T1000 (cell line): ENCODE measurements around the gene MARK4.
"Not testable (repeated sequence)": the region's sequence is repeated elsewhere in the genome, so short reads cannot be mapped to it uniquely, and the experiment has no call there.

Experiments
- DNase-seq: peaks from one replicate; lab custom pipeline; 2025; ENCODE audit warnings: mixed read lengths; lab: John Stamatoyannopoulos, UW

MARK4 gene

DNA sequence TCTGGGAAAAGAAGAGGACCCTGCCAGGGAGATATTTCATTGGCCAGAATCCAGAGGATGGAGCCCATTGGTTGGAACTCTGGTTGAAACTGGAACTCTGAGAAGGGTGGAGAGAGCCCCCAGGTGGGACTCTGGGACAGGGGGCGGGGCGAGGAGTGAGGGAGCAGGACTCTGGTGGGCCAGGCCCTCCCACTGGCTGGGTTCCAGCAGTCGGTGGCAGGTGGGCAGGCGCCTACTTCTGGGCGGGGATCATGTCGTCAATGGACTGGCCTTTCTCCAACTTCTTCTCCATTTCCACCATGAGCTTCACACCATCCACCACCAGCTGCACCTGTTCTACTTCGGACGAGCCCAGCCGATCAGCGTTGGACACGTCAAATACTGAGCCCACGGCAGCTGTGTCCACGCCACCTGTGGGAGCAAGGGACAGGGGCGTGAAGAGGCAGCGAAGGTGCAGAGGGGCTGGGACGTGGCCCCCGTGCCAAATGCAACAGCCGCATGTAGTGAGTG, 55.5 kb downstream of the MARK4 start:
- no peak for DNase-seq

DNA sequence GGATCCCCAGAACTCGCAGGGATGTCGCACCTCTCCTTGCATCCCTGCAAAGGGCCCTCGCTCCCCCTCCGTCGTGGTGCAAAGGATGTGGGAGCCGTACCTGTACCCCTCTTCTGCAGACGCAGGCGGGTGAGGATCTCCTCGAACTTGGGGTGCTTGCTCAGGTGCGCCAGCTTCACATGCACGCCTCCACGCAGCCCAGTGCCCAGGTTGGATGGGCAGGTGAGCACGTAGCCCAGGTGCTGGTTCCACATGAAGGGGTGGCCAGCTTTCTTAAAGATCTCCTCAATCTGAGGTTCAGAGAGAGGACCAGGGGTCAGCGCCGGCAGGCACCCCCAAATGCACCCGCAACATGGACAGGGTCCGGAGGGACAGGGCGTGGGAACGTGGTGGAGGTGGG, 56.3 kb downstream of the MARK4 start:
- no peak for DNase-seq

- DNase-seq: not testable (repeated sequence)
Measured at GRCh38 chr19:45309322-45309721, 58.3 kb downstream of the MARK4 start.

DNA sequence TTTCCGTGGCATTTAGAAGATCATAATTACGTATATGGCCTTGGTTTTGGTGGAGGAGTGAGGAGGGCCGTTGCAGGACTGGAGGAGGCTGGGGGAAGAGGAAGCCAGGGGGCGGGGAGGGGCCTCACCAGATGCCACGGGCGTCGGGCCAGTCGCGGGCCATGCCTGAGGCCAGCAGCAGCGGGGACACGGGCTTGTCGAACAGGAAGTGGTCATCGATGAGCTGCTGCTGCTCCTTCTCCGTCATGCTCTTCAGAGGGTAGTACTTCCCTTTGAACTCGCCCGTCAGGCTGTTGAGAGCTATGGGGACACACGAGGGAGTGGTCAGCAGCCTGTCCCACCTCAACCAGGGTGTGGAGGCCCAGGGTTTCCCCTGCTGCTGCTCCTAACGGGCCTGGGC, 60.5 kb downstream of the MARK4 start:
- DNase-seq: no peak

- DNase-seq: not testable (repeated sequence)
Measured at GRCh38 chr19:45312285-45312684, 61.2 kb downstream of the MARK4 start.

- no peak for DNase-seq
Measured at GRCh38 chr19:45314708-45315245, 63.7 kb downstream of the MARK4 start.

DNA sequence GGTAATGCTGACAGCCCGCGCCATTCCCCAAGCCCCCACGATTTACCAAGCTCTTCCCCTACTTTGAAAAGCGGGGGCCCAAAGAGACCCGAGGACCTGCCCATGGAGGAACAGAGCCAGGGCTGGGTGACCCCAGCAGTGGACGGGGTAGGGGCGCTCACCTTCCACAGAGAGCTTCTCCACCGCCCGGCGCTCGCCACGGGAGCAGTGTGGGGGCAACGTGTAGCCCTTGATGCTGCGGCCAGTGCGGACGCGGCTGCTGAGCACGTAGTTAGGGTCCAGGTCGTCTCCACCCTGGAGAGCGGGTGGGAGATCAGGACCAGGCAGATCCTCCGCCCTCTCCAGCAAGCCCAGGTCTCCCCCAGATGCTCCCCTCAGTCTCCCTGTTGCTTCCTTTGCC, 64.2 kb downstream of the MARK4 start:
- DNase-seq: no peak

GRCh38 chr19:45320997-45321775, 70.1 kb downstream of the MARK4 start:
- DNase-seq: no peak

- no peak for DNase-seq
Measured at GRCh38 chr19:45321848-45322247, 70.8 kb downstream of the MARK4 start.

GRCh38 chr19:45322311-45322710, 71.2 kb downstream of the MARK4 start:
- no peak for DNase-seq

DNA sequence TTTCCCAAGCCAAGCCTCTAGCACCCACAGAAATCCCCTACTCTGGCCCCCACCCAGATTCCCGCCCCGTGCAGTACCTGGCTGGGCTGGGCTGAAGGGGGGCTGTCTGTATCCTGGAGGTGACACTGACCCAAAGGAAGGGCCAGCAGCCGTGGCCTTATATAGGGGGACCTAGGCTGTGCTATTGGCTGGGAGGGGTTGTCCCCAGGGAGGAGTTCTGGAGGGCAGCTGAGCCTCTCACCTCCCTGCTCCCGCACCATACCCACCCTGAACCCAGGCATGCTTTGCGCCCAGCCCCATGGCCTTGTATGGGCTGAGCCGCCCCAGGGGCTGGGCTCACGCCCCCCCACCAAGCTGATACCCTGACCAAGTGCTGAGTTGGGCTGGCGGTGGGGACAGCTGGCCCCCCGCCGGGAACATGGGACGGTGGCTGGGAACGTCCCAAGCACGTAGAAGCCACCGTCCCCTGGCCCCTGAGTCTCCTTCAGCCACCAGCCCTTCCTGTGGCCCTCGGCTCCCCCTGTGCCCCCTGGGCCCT, 71.7 kb downstream of the MARK4 start, which contains the start of gene CKM:
Gene CKM (minus strand): TSS at position 132 of the 538 bp plus-strand sequence. CDS start 3,162 bp downstream, outside the sequence.
- no peak for DNase-seq

- no peak for DNase-seq
Measured at GRCh38 chr19:45323671-45324081, 72.6 kb downstream of the MARK4 start.

- no peak for DNase-seq
Measured at GRCh38 chr19:45324349-45324907, 73.4 kb downstream of the MARK4 start.

DNA sequence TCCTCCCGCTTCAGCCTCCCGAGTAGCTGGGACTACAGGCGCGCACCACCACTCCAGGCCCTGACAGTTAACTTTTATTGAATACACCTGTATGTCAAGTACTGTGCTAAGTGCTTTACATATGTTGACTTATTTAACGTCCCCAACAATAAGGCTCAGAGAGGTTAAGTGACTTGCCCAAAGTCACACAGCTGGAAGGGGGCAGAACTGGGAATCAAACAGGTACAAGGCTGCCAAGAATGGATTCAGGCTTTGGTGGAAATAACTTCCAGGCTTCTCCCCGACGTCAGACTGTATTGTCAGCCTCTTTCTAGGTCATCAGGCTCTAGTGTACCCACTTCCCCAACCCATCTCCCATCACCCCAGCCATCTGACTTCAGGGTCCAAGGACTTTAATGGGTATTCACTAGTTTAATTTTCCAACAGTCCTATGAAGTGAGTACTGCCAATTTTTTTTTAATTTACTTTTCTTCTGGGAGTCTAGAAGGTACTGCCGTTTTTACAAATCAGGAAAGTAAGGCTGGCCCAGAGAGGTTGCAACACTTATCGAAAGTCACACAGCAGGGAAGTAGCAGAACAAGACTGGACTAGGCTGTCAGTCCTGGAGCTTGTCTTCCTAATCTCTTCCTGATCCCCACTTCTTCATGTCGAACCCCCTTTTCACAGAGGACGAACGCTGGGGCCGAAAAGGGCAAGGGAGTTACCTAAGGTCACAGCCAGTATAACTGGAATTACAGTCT, 76.5 kb downstream of the MARK4 start:
- no peak for DNase-seq

DNA sequence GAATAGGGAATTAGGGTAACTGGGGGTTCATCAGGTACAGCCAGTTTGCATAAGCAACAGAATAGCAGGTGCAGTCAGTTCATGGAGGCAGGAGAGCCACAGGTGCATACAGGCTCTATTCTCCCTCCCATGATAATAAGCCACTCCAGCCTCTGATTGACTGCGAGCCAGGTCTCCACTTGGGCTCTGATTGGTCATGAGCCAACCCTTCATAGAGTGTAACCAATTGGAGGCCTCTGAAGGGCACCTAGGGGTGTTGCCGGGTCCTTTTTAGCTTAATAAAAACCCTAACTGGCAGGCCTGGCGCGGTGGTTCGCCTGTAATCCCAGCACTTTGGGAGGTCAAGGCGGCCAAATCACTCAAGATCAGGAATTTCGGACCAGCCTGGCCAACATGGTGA, 80.3 kb downstream of the MARK4 start:
- DNase-seq: no peak

GRCh38 chr19:45333609-45334303, 82.7 kb downstream of the MARK4 start:
- no peak for DNase-seq

- not testable (repeated sequence) for DNase-seq
Measured at GRCh38 chr19:45334881-45335280, 83.8 kb downstream of the MARK4 start.

DNA sequence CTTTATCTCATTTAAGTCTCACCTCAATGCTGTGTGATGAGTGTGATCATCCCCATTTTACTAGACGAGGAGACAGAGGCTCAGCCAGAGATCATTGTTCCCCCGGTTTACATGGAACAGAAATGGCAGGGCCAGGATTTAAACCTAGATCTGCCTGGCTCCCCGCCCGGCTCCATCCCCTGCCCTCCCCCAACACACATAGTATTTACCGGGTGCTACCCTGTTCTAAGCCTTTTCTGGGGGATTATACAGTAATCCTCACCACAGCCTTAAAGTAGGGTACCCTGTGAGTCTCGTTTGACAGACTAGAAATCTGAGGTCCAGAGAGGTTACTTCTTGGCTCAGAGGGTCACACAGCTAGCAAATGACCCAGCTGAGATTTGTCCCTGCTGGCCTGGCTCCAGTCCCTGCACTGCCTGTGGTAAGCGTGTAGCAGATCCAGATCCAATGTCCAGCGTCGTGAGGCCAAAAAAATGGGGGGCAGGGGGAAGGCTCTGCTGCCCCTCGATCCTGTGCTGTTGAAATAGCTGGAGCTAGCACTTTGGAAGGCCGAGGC, 85.7 kb downstream of the MARK4 start:
- DNase-seq: no peak

DNA sequence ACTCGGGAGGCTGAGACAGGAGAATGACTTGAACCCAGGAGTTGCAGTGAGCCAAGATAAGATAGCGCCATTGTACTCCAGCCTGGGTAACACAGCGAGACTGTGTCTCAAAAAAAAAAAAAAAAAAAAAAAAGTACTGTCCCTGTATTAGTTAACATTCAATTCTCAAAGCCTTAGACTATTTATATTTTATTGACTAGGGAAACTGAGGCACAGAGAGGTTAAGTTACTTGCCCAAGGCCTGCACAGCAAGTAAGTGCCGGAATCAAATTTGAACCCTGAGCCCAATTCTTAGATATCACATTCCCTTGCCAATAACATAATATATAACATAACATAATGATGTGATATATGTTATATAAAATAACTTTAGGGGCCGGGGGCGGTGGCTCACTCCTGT, 88.6 kb downstream of the MARK4 start:
- no peak for DNase-seq

DNA sequence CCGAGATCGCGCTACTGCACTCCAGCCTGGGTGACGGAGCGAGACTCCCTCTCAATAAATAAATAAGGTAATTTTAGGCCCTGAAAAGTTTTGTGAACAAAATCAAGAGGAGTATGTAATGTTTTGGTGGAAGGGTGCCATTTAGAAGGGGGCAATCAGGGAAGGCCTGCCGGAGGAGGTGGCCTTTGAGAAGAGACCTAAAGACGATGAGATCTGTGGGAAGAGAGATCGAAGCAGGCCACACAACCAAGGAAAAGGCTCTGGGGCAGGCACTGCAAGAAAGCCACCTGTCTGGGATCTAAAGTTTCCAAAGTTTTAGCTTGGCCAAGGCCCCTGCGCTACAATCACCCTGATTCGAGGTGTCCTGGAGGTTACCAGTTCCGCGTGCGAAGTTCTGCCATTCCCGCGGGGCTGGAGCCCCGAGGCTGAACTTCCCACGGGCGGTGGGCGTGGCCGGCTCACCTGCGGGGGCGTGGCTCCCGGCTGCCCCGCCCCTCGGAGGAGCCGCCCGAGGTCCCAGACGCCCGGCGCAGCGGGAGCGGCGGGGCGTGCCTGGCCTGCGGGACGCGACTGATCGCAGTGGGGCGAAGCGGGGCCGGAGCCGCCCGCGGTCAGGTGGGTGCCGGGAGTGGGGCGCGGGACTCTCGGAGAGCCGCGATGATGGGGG, 89.3 kb downstream of the MARK4 start, which contains the start of gene KLC3:
Gene KLC3 (plus strand): TSS at position 519 of the 667 bp plus-strand sequence. CDS start 4,792 bp downstream, outside the sequence.
- no peak for DNase-seq
